GM23338 (cell line): ENCODE measurements around the gene ILK. TPM values are rescaled to one million over a fixed set of nuclear protein-coding genes. Genes with fewer than 3 reads are reported as not detected.

ENCODE experiments used
- ATAC-seq: fragments of 200-7000 bp; cut with Tn5 transposase; 3 replicates; pipeline ENCODE4 v1.9.1; 2020
- DNase-seq: peaks from one replicate; pipeline ENCODE4 v3.0.0-alpha.2; 2015; ENCODE audit warnings: low spot score
- H2AFZ ChIP-seq: fragments of 200-600 bp; sonication (generic); 2 replicates; pipeline ENCODE4 v1.8.0; 2016; ENCODE audit warnings: antibody characterized with exemption, mild to moderate bottlenecking, moderate library complexity
- H3F3A ChIP-seq: fragments of 200-600 bp; sonication (generic); replicated peaks from 2 replicates; pipeline ENCODE4 v1.8.0; 2017; ENCODE audit warnings: antibody characterized with exemption, mixed run types, low read depth
- H3K27ac ChIP-seq: fragments of 200-600 bp; sonication (generic); 2 replicates; pipeline ENCODE4 v1.6.1; 2016; ENCODE audit warnings: low read depth
- H3K27me3 ChIP-seq: fragments of 200-600 bp; sonication (generic); 2 replicates; pipeline ENCODE4 v1.8.0; 2016; ENCODE audit warnings: mild to moderate bottlenecking, mixed run types, moderate library complexity; ENCODE audit not compliant: insufficient read depth
- H3K36me3 ChIP-seq: fragments of 200-600 bp; sonication (generic); 2 replicates; pipeline ENCODE4 v1.8.0; 2016; ENCODE audit warnings: mild to moderate bottlenecking; ENCODE audit not compliant: insufficient read depth
- H3K4me1 ChIP-seq: fragments of 200-600 bp; sonication (generic); 2 replicates; pipeline ENCODE4 v1.8.0; 2016; ENCODE audit warnings: mild to moderate bottlenecking, moderate library complexity; ENCODE audit not compliant: insufficient read depth
- H3K4me2 ChIP-seq: fragments of 200-600 bp; sonication (generic); 2 replicates; pipeline ENCODE4 v1.7.1; 2017; ENCODE audit warnings: mixed run types
- H3K4me3 ChIP-seq: fragments of 200-600 bp; sonication (generic); 2 replicates; pipeline ENCODE4 v1.6.1; 2016; ENCODE audit warnings: mixed run types
- H3K79me2 ChIP-seq: fragments of 200-600 bp; sonication (generic); replicated peaks from 2 replicates; pipeline ENCODE4 v1.8.0; 2017; ENCODE audit warnings: mild to moderate bottlenecking; ENCODE audit not compliant: insufficient read depth
- H3K9me2 ChIP-seq: fragments of 200-600 bp; sonication (generic); 2 replicates; pipeline ENCODE4 v1.8.0; 2017; ENCODE audit not compliant: insufficient read depth
- H4K20me1 ChIP-seq: fragments of 200-600 bp; sonication (generic); replicated peaks from 2 replicates; pipeline ENCODE4 v1.8.0; 2017; ENCODE audit warnings: mild to moderate bottlenecking; ENCODE audit not compliant: insufficient read depth
- H3K27ac Mint-ChIP-seq: 2 replicates; pipeline ENCODE4 v1.8.0; 2020; ENCODE audit warnings: inconsistent platforms, mild to moderate bottlenecking, moderate library complexity, mixed read lengths
- H3K27me3 Mint-ChIP-seq: 3 replicates; pipeline ENCODE4 v1.8.0; 2022; ENCODE audit warnings: low read depth, mild to moderate bottlenecking, moderate library complexity, mixed read lengths, inconsistent platforms; ENCODE audit not compliant: insufficient read depth, poor library complexity
- H3K36me3 Mint-ChIP-seq: 3 replicates; pipeline ENCODE4 v1.8.0; 2021; ENCODE audit warnings: low read depth, mild to moderate bottlenecking, inconsistent platforms, moderate library complexity, mixed read lengths
- H3K4me1 Mint-ChIP-seq: 3 replicates; pipeline ENCODE4 v1.8.0; 2020; ENCODE audit warnings: mild to moderate bottlenecking, inconsistent platforms, mixed read lengths
- H3K4me3 Mint-ChIP-seq: 3 replicates; pipeline ENCODE4 v1.8.0; 2021; ENCODE audit warnings: moderate library complexity, mild to moderate bottlenecking, inconsistent platforms, mixed read lengths
- H3K9me3 Mint-ChIP-seq: 3 replicates; pipeline ENCODE4 v1.8.0; 2020; ENCODE audit warnings: moderate library complexity, mild to moderate bottlenecking, inconsistent platforms, mixed read lengths
- CREB1 ChIP-seq: fragments of 250-450 bp; sonication (Bioruptor Pico); IDR thresholded peaks from 2 replicates; pipeline ENCODE4 v1.5.0; 2020; ENCODE audit warnings: low read depth, mild to moderate bottlenecking, moderate library complexity
- EZH2 ChIP-seq: fragments of 200-600 bp; sonication (generic); IDR thresholded peaks from one replicate; pipeline ENCODE4 v1.8.0; 2017; ENCODE audit warnings: antibody characterized with exemption, mild to moderate bottlenecking, low read depth; ENCODE audit not compliant: unreplicated experiment
- EZH2phosphoT487 ChIP-seq: fragments of 200-600 bp; sonication (generic); IDR thresholded peaks from one replicate; pipeline ENCODE4 v1.8.1; 2018; ENCODE audit warnings: antibody characterized with exemption; ENCODE audit not compliant: unreplicated experiment
- JUNB ChIP-seq: IDR thresholded peaks from one replicate; pipeline ENCODE4 v1.6.1; 2016; ENCODE audit warnings: antibody characterized with exemption; ENCODE audit not compliant: unreplicated experiment
- NANOG ChIP-seq: IDR thresholded peaks from 2 replicates; pipeline ENCODE4 v1.6.1; 2016; ENCODE audit warnings: antibody characterized with exemption, borderline replicate concordance
- POLR2AphosphoS5 ChIP-seq: IDR thresholded peaks from 2 replicates; pipeline ENCODE4 v1.6.1; 2016; ENCODE audit warnings: antibody characterized with exemption, low read depth
- STAT1 ChIP-seq: IDR thresholded peaks from one replicate; pipeline ENCODE4 v1.6.1; 2016; ENCODE audit warnings: antibody characterized with exemption; ENCODE audit not compliant: unreplicated experiment
- ZNF331 ChIP-seq: fragments of 250-450 bp; sonication (Bioruptor Pico); IDR thresholded peaks from 2 replicates; pipeline ENCODE4 v1.5.0; 2020; ENCODE audit warnings: low read depth, mild to moderate bottlenecking, moderate library complexity
- ZNF462 ChIP-seq: fragments of 250-450 bp; sonication (Bioruptor Pico); IDR thresholded peaks from 2 replicates; pipeline ENCODE4 v1.5.0; 2020; ENCODE audit warnings: mild to moderate bottlenecking, moderate library complexity
- polyA plus RNA-seq: library from polyadenylated mRNA; unstranded; fragments of >200 nt; fragmentation: Nextera tagmentation; extraction: Ambion mirVana; gene quantifications from 2 replicates; pipeline ENCODE4 v1.2.1, GENCODE V29; 2016
- total RNA-seq: library from RNA; depleted of rRNA; stranded (reverse); fragments of >200 nt; shearing (Covaris generic); gene quantifications from 2 replicates; pipeline ENCODE4 v1.2.3, GENCODE V29; 2014
- TF ChIP-seq, protein P1 (sequence below), 2 experiments: fragments of 200-600 bp in 1 of 2; sonication (generic) in 1 of 2; conservative IDR thresholded peaks; 2 replicates each; pipeline versions ENCODE4 v1.5.1 to v1.6.1; 2016 to 2017; ENCODE audit warnings: antibody characterized with exemption in 2 of 2, low read depth in 2 of 2, mild to moderate bottlenecking in 2 of 2, moderate library complexity in 1 of 2
- TF ChIP-seq, protein P2 (sequence below): IDR thresholded peaks from 2 replicates; pipeline ENCODE4 v1.6.1; 2016; ENCODE audit warnings: antibody characterized with exemption

ILK gene
- total and polyA plus RNA-seq, 2 experiments from 2014 or later, result 62.6 to 91.0 TPM

DNA sequence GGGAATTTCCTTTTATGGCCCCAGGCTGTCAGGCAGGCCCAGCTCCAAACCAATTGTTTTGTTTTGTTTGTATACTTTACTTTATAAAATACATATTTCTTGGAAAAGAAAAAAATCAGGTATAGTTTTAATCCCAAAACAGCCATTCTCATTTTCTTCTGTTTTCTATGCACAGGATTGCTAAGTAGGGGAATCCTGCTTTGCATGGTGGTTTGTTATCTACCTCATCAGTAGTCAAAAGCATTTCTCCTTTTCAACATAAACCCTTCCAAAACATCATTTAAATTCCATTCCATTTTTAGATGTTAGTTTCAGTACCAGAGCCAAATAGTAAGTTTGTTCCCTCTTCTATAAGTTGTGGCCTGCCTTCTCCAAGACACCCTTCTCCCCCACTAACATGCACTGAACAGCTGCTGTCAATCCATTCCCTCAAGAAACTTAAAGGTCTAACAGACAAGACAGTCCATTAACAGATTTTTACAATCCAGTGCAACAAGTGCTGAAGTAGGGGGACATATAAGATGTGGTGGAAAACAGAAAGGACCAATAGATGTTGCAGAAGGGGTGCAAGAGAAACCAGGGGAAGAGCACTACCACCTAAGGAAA, 3.7 kb downstream of the ILK start (continued):
- TF ChIP-seq, protein P1, sequence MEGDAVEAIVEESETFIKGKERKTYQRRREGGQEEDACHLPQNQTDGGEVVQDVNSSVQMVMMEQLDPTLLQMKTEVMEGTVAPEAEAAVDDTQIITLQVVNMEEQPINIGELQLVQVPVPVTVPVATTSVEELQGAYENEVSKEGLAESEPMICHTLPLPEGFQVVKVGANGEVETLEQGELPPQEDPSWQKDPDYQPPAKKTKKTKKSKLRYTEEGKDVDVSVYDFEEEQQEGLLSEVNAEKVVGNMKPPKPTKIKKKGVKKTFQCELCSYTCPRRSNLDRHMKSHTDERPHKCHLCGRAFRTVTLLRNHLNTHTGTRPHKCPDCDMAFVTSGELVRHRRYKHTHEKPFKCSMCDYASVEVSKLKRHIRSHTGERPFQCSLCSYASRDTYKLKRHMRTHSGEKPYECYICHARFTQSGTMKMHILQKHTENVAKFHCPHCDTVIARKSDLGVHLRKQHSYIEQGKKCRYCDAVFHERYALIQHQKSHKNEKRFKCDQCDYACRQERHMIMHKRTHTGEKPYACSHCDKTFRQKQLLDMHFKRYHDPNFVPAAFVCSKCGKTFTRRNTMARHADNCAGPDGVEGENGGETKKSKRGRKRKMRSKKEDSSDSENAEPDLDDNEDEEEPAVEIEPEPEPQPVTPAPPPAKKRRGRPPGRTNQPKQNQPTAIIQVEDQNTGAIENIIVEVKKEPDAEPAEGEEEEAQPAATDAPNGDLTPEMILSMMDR (conservative IDR thresholded peaks at IDR 0.05; ENCODE audit: low read depth in 2 of 2), result no peak
- TF ChIP-seq JUNB (no peak), NANOG (no peak), ZNF331 (CRISPR knock-in tag) (no peak), POLR2AphosphoS5 (no peak), EZH2 (no peak), ZNF462 (CRISPR knock-in tag) (no peak), CREB1 (CRISPR knock-in tag) (no peak)

DNA sequence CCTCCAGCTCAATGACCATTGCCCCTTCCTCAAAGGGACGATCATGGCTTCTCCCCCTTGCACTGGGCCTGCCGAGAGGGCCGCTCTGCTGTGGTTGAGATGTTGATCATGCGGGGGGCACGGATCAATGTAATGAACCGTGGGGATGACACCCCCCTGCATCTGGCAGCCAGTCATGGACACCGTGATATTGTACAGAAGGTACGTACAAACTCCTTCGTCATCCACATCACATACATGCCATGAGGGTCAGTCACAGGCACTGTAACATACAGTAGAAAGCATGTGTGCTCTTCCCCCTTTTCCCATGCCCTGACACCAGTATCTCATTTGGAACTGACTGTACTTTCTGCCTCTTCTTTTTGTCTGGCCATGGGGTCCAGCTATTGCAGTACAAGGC, 4.4 kb downstream of the ILK start:
- peak overlapping the region; percentile 93 for H3K27ac ChIP-seq
- H2AFZ ChIP-seq, result no peak overlapping the region
- Mint-ChIP-seq H3K27ac (peak overlapping the region; percentile 90), H3K4me3 (no peak overlapping the region), H3K27me3 (peaks cover 15% of the 10 kb centered on the region), H3K36me3 (peaks cover 51% of the 10 kb centered on the region), H3K4me1 (peaks cover 22% of the 10 kb centered on the region), H3K9me3 (no peaks in the 10 kb centered on the region)
- no peaks in the 10 kb centered on the region; the same call in 1 of the 2 replicates for H4K20me1 ChIP-seq
- H3K4me2 ChIP-seq, result no peak overlapping the region
- H3K36me3 ChIP-seq, result peaks cover 35% of the 10 kb centered on the region
- peaks cover 16% of the 10 kb centered on the region for H3F3A ChIP-seq
- H3K4me1 ChIP-seq, result peaks cover 30% of the 10 kb centered on the region
- H3K27me3 ChIP-seq, result no peaks in the 10 kb centered on the region
- H3K79me2 ChIP-seq, result peaks cover 51% of the 10 kb centered on the region
- ATAC-seq (no peak), DNase-seq (no peak)
- no peak overlapping the region for H3K4me3 ChIP-seq
- no peaks in the 10 kb centered on the region for H3K9me2 ChIP-seq
- TF ChIP-seq EZH2, result no peak
- TF ChIP-seq POLR2AphosphoS5, result no peak
- no peak for TF ChIP-seq STAT1
- TF ChIP-seq, protein P2, sequence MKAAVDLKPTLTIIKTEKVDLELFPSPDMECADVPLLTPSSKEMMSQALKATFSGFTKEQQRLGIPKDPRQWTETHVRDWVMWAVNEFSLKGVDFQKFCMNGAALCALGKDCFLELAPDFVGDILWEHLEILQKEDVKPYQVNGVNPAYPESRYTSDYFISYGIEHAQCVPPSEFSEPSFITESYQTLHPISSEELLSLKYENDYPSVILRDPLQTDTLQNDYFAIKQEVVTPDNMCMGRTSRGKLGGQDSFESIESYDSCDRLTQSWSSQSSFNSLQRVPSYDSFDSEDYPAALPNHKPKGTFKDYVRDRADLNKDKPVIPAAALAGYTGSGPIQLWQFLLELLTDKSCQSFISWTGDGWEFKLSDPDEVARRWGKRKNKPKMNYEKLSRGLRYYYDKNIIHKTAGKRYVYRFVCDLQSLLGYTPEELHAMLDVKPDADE, result no peak
- no peak for TF ChIP-seq EZH2phosphoT487
- no peak for TF ChIP-seq JUNB
